Activated gamma-delta T cell treated with Interleukin-2 at 50 U/mL for 16 hours (primary cell): ENCODE data around the gene ARHGAP6.

Experiments
- DNase-seq: peaks from one replicate; pipeline ENCODE4 v3.0.0-alpha.2; 2020

Gene ARHGAP6, protein sequence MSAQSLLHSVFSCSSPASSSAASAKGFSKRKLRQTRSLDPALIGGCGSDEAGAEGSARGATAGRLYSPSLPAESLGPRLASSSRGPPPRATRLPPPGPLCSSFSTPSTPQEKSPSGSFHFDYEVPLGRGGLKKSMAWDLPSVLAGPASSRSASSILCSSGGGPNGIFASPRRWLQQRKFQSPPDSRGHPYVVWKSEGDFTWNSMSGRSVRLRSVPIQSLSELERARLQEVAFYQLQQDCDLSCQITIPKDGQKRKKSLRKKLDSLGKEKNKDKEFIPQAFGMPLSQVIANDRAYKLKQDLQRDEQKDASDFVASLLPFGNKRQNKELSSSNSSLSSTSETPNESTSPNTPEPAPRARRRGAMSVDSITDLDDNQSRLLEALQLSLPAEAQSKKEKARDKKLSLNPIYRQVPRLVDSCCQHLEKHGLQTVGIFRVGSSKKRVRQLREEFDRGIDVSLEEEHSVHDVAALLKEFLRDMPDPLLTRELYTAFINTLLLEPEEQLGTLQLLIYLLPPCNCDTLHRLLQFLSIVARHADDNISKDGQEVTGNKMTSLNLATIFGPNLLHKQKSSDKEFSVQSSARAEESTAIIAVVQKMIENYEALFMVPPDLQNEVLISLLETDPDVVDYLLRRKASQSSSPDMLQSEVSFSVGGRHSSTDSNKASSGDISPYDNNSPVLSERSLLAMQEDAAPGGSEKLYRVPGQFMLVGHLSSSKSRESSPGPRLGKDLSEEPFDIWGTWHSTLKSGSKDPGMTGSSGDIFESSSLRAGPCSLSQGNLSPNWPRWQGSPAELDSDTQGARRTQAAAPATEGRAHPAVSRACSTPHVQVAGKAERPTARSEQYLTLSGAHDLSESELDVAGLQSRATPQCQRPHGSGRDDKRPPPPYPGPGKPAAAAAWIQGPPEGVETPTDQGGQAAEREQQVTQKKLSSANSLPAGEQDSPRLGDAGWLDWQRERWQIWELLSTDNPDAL (N-terminal part only)

DNA sequence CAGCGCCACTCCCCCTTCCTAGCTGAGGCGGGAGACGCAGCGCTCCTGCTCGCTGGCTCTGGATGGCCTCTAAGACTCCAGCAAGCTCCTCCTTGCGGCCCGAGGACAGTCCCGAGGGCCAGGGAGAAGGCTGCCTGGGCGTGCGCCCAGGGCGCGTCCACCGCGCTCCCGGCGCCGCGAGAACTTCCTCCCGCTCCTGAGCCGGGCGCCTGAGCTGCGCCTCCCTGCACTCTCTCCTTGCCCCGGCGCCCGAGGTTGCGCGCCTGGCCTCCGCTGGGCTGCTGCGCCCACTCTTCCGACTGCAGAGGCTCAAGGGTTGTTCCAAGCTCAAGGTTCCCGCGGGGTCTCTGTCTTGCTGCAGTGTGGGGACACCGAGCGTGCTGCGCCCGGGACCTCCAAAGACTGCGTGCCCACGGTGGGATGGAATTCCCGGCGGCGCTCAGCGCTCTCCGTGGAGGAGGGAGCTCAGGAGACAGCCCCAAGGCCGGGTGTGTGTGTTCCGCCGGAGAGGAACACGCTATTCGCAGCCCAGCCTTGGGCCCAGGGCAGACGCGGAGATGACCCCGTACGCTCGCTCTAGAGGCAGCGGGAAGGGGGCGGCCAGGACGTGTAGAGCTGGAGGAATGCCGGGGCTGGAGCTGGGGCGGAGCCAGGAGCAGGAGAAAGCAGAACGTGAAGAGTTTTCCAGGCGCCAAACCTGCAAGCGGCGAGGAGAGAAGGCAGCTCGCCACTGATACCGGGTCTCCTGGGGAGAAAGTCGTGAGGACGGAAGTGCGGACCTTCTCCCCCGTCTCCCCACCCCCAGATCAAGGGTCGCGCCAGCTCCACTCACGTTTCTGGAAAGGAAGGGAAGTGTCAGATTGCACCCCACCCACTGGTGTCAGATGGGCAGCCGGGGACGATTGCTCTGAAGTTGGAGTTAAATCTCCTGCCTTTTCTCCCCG, at the start of gene ARHGAP6:
Gene ARHGAP6, minus strand, starts transcription at position 753 of the 944 bp plus-strand sequence. CDS start 1,092 bp downstream, outside the sequence.
- no peak for DNase-seq

DNA sequence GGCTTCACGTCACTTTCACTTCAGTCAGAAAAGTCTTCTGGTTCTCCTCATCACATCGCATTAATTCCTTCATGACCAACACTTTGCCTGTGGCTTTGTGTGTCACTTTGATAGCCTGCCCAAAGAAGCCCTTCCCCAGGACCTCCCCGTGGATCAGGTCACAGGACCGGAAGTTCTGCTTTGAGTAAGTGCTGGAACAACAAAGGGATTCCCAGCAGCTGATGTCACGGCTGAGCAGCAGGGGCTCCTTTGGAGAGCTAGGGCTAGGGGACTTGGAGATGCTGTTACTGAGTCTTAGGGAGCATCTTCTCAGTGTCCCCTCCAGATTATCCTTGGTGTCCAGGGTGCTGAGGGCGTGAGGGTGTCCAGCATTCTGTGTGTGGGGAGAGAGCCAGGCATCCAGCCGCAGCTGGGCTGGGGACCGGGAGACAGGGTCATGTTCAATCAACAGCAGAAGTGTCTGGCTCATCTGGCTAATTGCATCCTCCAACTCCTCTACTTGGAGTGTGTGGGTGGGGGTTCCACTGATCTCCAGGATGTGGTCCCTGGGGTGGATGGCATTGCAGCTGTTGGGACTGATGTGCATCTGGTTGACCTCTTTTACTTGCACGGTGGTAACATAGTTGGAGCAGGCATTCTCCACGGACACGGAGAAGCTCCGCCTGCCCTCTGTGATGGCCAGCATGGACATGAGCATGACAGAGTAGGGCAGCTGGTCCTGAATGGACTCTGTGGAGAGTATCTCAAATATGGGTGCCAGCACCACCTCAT, 39.2 kb upstream of the ARHGAP6 start:
- DNase-seq: no peak

DNA sequence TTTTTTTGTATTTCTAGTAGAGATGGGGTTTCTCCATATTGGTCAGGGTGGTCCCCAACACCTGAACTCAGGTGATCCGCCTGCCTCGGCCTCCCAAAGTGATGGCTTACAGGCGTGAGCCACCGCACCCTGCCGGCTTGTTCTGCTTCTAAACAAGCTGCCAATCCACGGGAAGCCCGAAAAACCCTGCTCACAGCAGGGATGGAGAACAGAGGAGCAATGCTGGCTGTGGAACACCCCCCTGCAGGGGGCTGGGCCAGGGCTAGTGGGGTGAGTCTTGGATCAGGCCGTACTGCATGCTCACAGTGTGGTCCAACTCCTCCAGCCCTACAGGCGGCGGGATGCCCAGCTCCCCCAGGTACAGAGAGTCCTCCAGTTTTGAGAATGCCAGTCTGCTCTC, 38.1 kb upstream of the ARHGAP6 start:
- DNase-seq: no peak

DNA sequence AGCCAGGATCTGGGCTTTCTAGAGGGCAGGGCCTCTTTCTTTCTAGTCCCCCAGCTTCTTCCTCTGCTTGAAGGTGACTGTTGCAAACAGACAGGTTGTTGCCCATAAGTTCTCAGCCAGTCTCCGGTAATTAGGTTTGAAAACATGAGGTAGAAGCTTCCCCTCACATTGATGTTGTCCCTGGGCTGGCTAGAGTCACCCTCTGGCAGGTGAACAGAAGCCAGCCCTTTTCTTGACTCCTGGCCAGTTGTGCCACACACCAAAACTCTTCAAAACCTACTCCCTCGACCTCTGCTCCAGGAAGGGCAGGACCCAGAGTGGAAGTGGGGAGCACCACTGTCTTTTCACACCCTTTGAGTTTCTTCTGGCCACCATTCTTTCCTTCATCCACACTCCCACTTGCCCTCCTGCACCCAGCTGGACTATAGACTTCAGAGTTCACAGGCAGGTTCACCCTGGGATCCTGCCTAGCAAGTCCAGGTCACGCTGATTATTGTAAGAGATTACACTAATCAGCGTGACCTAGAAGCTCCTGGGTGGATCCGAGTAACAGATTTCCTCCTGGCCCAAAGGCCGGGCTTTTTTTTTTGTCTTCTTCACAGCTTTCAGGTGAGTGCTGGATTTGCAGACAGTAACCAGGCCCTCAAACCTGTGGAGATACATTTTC, 37.4 kb upstream of the ARHGAP6 start:
- DNase-seq: no peak

DNA sequence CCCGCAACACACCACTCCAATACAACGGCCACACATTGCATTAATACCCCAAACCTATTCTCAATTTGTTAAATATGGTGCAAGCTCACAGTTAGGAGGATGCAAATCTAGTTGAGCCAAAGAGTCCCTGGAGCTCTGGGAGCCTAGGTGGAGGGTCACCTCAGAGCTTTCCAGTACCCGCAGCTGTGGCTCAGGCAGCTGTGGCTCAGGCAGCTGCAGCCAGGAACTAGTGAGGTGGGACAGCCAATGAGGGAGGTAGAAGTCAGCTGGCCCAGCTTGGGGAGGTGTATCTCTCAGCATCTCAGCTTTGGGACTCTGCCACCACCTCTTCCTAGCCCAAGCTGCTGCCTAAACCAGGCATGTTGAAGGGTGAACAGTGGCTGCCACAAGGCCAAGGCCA, 36.7 kb upstream of the ARHGAP6 start:
- DNase-seq: no peak

DNA sequence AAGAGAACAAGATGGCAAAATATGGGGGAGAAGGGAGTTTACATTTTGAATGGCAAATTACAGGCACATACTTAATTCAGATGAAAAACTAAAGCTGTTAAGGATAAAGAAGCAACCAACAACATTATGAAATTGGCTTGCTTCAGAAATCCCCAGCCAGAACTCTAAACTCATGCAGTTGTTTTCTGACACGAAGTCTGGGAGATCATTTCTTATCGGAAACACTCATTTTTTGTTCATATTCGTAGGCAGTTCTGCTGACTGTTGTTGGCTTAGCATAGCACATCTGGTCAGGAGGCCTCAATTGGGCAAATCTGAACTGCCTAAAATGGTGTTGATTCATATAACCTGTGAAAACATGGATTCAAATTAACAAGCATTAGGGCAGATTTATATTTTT, 33.0 kb upstream of the ARHGAP6 start:
- no peak for DNase-seq

DNA sequence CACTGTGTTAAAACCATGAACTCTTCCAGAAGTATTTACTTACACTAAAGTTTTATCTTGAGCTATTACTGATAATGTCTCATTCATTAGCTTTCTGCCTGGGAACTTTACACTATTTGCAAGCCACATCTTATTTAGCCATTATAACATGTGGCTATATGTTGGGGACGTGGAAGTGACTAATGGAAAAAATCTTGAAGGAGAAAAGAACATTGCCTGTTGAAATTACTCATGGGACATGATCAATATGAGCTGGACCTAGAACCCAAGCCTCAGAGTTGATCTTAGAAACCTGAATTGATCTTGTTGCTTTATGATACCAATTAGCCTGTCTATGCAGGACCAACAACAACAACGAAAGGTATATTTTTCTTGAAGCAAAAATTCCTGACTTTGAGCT, 22.5 kb upstream of the ARHGAP6 start:
- no peak for DNase-seq

DNA sequence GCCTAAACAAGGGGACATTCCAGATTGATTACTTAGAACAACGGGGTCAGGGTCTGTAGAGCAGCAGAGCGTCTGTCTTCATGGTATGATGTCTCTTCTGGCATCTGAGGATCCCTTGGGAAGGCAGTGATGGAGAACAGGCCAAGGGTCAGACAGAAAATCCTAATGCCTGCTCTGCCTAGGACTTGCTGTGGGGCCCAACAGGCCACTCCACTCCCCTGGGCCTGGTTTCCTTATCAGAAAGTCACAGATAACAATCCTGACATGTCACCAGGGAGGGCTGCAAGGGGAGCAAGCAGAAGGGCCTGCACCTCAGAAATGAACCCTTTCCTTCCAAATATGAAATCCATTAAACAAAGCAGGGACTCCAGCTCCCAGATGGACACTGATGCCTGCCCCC, 21.4 kb upstream of the ARHGAP6 start:
- no peak for DNase-seq

DNA sequence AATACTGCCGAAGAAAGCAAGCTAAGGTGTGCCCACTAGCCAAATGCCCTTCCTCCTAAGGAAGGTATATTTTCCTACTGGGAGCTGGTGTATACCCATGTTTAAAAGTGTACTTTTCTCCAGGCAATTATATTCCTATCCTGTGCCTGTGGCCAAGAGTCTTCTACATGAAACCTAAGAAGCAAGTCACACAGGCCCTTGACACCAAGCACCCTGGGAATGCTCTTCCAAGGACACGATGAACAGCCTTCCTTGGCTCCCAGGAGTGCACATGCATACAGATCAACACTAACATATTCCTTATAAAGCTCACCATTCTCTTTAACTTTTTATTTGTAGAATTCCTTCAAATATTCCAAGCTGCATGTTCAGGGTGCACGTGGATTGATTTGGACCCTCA, 17.3 kb upstream of the ARHGAP6 start:
- no peak for DNase-seq

DNA sequence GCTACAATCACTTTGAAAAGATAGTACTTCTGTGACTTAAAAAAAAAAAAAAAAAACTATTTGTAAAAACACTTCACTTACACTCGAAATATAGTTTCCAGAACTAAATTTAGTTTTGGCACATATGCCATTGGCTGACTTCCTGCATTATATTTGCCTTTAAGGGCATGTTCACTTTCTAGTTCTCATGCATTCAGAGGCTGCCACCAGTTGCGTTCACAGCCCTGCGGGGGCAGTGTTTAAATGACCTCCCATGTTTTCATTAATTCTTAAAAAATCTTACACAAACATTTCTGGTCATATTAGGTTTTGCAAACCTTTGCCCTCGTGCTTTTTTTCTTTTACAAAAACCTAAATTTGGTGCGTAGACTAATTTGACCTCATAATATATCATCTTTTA, 12.4 kb upstream of the ARHGAP6 start:
- no peak for DNase-seq

DNA sequence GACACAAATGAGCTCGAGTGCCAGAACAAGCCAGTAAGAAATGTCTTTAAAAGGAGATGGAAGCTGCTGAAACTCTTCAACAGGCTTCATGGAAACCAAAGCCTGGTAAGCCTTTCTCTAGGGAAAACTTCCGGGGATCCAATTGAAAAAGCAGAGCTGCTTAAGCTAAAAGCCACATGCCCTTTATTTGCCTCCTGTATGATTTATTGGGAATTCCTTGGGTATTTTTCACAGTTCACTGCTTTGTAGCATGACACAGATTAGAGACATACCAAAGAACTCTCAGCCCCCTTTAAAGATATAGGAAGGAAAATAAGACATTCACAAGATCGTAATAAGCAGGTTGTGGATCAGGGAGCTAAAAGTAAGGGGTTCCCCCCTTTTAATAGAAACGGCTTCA, 6.5 kb upstream of the ARHGAP6 start:
- DNase-seq: no peak

DNA sequence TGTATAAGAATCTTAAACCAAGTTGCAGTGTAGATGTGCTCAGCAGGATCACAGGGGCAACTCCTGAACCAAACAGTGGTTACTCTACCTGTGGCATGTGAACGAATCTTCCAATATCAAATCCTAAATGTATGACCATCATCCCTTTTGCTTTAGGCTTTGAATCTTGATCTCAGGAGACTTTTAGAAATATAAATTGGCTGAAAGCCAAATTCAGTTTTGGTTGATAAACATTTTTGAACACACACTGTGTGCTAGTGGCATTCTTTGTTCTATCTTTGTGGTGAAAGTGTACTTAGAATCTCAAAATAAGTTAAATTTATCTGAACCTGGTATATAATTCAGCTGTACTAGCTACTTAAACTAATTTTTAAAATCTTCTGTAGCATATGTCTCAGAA, 4.6 kb upstream of the ARHGAP6 start:
- no peak for DNase-seq

DNA sequence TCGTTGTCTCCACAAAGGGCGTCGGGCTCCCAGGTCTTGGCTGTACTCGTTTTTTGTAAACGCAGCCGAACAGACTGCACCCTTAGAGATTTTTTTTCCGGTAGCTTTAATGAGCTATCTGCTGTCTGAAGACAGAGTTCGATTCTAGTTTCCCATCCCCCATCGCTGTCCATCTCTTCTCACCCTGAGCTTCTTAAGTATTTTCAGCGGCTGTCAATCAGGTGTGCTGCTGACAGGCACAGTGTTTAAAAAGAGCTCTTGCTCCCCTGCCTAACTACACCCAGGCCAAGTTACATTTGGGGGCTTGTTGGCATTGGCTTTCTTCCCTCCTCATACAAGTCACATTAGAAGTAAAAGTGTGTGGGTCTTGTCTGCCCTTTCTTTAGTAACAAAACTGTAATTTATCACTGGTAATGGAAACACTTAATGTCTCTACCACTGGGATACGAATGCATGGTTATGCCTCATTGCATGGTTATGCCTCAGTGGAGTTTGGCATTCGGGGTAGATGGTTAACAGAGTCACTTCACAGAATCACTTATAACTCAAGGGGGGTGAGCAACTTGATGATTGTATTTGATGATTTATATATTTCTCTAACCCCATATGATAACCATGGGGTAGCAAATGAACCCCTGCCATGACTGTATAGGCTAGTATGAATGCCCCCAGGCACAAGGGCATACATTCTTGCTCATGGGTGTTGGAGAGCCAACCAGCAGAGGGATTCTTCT, 1.4 kb upstream of the ARHGAP6 start:
- no peak for DNase-seq

DNA sequence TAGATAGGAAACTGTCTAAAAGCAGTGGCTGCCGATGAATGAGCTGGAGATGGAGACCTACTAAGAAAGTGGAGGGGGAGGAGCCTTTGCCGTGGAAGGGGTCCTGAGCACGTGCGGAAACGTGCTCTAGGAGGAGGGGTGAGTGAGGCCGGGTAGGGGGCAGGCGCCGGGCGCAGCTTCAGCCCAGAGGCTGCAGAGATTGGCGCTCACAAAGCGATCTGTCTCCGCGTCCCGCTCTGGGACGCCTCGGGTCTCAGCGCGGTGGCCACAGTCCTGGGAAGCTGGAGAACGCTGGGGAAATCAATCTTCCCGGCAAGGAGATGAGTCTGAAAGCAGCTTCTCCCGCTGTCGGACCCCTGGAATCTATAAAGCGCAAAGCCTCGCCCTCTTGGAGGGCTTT, 444 bp upstream of the ARHGAP6 start:
- no peak for DNase-seq

DNA sequence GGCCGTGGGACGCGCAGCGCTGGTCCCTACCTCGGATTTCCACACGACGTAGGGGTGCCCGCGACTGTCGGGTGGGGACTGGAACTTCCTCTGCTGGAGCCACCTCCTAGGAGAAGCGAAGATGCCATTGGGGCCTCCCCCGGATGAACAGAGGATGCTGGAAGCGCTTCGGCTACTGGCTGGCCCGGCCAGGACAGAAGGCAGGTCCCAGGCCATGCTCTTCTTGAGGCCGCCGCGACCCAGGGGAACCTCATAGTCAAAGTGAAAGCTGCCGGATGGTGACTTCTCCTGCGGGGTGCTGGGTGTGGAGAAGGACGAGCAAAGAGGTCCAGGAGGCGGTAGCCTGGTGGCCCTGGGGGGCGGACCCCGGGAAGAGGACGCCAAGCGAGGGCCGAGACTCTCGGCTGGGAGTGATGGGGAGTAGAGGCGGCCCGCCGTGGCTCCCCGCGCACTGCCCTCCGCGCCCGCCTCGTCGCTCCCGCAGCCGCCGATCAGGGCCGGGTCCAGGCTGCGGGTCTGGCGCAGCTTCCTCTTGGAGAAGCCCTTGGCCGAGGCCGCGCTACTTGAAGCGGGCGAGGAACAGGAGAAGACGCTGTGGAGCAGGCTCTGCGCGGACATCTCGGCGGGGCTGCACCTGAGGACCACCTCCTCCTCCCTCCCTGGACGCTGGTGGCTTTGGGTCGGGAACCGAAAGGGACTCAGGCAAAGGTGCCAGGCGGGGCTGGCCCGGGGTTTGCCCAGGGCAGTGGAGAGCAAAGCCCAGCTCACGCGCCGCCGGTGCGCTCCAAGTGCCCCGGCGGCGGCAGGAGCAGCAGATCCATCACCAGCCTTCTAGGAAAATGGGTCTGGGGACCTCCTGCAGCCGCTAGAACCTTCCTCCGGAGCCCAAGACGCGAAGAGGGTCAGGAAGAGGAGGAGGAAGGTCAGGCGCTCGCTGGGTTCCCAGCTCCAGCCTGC, 1.2 kb downstream of the ARHGAP6 start:
- no peak for DNase-seq

DNA sequence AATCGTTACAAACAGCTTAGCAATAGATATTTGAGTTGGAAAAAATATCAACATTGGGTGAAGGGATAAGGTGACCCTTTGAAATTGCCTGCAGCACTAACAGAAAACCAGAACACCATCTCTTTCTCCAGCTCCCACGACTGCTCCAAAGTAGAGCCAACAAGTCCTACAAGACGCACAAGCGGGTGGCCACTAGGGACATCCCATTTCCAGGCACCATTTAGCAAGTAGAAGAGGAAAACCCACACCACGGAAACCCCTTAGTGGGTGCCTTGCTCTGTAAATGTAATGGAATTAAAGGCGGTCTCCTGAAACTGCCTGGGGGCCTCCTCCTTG, 1.9 kb downstream of the ARHGAP6 start:
- no peak for DNase-seq

DNA sequence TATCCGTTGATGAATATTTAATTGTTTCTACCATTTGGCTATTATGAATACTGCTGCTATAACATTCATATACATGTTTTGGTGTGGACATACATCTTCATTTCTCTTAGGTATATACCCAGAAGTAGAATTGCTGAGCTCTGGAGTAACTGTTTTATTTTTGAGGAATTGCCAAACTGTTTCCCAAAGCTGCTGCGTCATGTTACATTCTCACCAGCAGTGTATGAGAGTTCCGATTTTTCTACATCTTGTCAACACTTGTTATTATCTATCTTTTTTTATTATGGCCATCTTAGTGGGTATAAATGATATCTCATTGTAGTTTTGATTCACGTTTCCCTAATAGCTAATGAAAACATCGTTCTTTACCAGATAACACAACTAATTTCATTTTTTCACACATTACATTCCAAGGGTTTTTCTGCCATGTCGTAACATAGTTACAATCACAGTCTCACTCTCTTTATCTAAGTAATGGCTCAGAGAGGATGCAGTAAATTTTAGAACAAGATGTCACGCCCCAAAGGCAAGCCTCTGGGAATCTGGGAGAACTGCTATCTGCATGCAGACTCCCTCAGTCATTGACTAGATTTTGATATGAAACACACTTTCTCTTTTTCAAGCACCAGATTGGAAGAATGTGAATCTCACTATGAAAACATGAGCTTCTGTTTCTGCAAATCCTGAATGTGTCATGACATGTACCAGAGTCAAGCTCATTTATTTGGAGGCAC, 10.3 kb downstream of the ARHGAP6 start:
- no peak for DNase-seq

DNA sequence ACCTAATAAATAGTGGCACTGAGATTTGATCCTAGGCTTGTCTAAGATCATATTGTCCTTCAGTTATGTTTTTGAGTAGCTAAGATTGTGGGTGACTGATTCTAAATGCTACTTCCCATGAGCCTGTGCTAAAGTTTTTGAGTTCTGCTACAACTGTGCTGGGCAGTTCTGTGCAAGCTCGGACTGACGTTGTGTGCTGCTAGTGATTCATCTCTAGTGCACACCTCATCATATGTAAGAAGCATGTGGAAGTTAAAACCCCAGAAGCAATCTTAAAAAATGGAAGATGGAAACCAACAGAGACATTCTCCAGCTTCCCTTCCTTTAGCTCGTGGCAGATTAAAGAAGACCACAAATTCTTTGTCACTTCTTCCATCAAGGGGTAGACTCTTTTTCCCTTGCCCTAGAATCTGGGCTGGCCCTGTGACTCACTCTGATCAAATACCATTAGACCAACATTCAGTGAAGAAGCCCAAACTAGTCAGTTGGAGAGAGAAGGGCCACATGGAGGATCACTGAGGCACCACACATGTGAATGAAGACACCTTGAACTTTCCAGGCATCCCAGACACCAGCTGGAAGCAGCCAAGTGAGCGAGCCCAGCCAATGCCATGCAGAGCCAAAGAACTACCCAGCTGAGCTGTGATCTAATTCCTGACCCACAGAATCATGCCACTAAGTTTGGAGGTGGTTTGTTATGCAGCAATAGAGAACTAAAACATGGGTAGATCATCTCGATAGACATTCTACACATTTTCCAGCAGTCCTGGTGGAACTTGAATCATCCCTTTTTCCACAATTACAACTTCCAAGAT, 16.8 kb downstream of the ARHGAP6 start:
- DNase-seq: no peak
